GM23338 (cell line): ENCODE data around the gene TUBD1. TPM values are rescaled to one million over a fixed set of nuclear protein-coding genes. Genes with fewer than 3 reads are reported as not detected.
A peak's percentile ranks its signal among the peaks of the same experiment; 100 is the strongest.

Experiments
- ATAC-seq: fragments of 200-7000 bp; cut with Tn5 transposase; 3 replicates; pipeline ENCODE4 v1.9.1; 2020
- DNase-seq: peaks from one replicate; pipeline ENCODE4 v3.0.0-alpha.2; 2015; ENCODE audit warnings: low spot score
- H2AFZ ChIP-seq: fragments of 200-600 bp; sonication (generic); 2 replicates; pipeline ENCODE4 v1.8.0; 2016; ENCODE audit warnings: antibody characterized with exemption, mild to moderate bottlenecking, moderate library complexity
- H3F3A ChIP-seq: fragments of 200-600 bp; sonication (generic); replicated peaks from 2 replicates; pipeline ENCODE4 v1.8.0; 2017; ENCODE audit warnings: antibody characterized with exemption, mixed run types, low read depth
- H3K27ac ChIP-seq: fragments of 200-600 bp; sonication (generic); 2 replicates; pipeline ENCODE4 v1.6.1; 2016; ENCODE audit warnings: low read depth
- H3K27me3 ChIP-seq: fragments of 200-600 bp; sonication (generic); 2 replicates; pipeline ENCODE4 v1.8.0; 2016; ENCODE audit warnings: mild to moderate bottlenecking, mixed run types, moderate library complexity; ENCODE audit not compliant: insufficient read depth
- H3K36me3 ChIP-seq: fragments of 200-600 bp; sonication (generic); 2 replicates; pipeline ENCODE4 v1.8.0; 2016; ENCODE audit warnings: mild to moderate bottlenecking; ENCODE audit not compliant: insufficient read depth
- H3K4me1 ChIP-seq: fragments of 200-600 bp; sonication (generic); 2 replicates; pipeline ENCODE4 v1.8.0; 2016; ENCODE audit warnings: mild to moderate bottlenecking, moderate library complexity; ENCODE audit not compliant: insufficient read depth
- H3K4me2 ChIP-seq: fragments of 200-600 bp; sonication (generic); 2 replicates; pipeline ENCODE4 v1.7.1; 2017; ENCODE audit warnings: mixed run types
- H3K4me3 ChIP-seq: fragments of 200-600 bp; sonication (generic); 2 replicates; pipeline ENCODE4 v1.6.1; 2016; ENCODE audit warnings: mixed run types
- H3K79me2 ChIP-seq: fragments of 200-600 bp; sonication (generic); replicated peaks from 2 replicates; pipeline ENCODE4 v1.8.0; 2017; ENCODE audit warnings: mild to moderate bottlenecking; ENCODE audit not compliant: insufficient read depth
- H3K9me2 ChIP-seq: fragments of 200-600 bp; sonication (generic); 2 replicates; pipeline ENCODE4 v1.8.0; 2017; ENCODE audit not compliant: insufficient read depth
- H4K20me1 ChIP-seq: fragments of 200-600 bp; sonication (generic); replicated peaks from 2 replicates; pipeline ENCODE4 v1.8.0; 2017; ENCODE audit warnings: mild to moderate bottlenecking; ENCODE audit not compliant: insufficient read depth
- H3K27ac Mint-ChIP-seq: 2 replicates; pipeline ENCODE4 v1.8.0; 2020; ENCODE audit warnings: inconsistent platforms, mild to moderate bottlenecking, moderate library complexity, mixed read lengths
- H3K27me3 Mint-ChIP-seq: 3 replicates; pipeline ENCODE4 v1.8.0; 2022; ENCODE audit warnings: low read depth, mild to moderate bottlenecking, moderate library complexity, mixed read lengths, inconsistent platforms; ENCODE audit not compliant: insufficient read depth, poor library complexity
- H3K36me3 Mint-ChIP-seq: 3 replicates; pipeline ENCODE4 v1.8.0; 2021; ENCODE audit warnings: low read depth, mild to moderate bottlenecking, inconsistent platforms, moderate library complexity, mixed read lengths
- H3K4me1 Mint-ChIP-seq: 3 replicates; pipeline ENCODE4 v1.8.0; 2020; ENCODE audit warnings: mild to moderate bottlenecking, inconsistent platforms, mixed read lengths
- H3K4me3 Mint-ChIP-seq: 3 replicates; pipeline ENCODE4 v1.8.0; 2021; ENCODE audit warnings: moderate library complexity, mild to moderate bottlenecking, inconsistent platforms, mixed read lengths
- H3K9me3 Mint-ChIP-seq: 3 replicates; pipeline ENCODE4 v1.8.0; 2020; ENCODE audit warnings: moderate library complexity, mild to moderate bottlenecking, inconsistent platforms, mixed read lengths
- CREB1 ChIP-seq: fragments of 250-450 bp; sonication (Bioruptor Pico); IDR thresholded peaks from 2 replicates; pipeline ENCODE4 v1.5.0; 2020; ENCODE audit warnings: low read depth, mild to moderate bottlenecking, moderate library complexity
- ETS1 ChIP-seq: IDR thresholded peaks from 2 replicates; pipeline ENCODE4 v1.6.1; 2016; ENCODE audit warnings: antibody characterized with exemption
- JUNB ChIP-seq: IDR thresholded peaks from one replicate; pipeline ENCODE4 v1.6.1; 2016; ENCODE audit warnings: antibody characterized with exemption; ENCODE audit not compliant: unreplicated experiment
- NANOG ChIP-seq: IDR thresholded peaks from 2 replicates; pipeline ENCODE4 v1.6.1; 2016; ENCODE audit warnings: antibody characterized with exemption, borderline replicate concordance
- POLR2AphosphoS5 ChIP-seq: IDR thresholded peaks from 2 replicates; pipeline ENCODE4 v1.6.1; 2016; ENCODE audit warnings: antibody characterized with exemption, low read depth
- STAT1 ChIP-seq: IDR thresholded peaks from one replicate; pipeline ENCODE4 v1.6.1; 2016; ENCODE audit warnings: antibody characterized with exemption; ENCODE audit not compliant: unreplicated experiment
- ZNF114 ChIP-seq: fragments of 250-450 bp; sonication (Bioruptor Pico); IDR thresholded peaks from 2 replicates; pipeline ENCODE4 v1.5.0; 2020; ENCODE audit warnings: mild to moderate bottlenecking, moderate library complexity
- polyA plus RNA-seq: library from polyadenylated mRNA; unstranded; fragments of >200 nt; fragmentation: Nextera tagmentation; extraction: Ambion mirVana; gene quantifications from 2 replicates; pipeline ENCODE4 v1.2.1, GENCODE V29; 2016
- total RNA-seq: library from RNA; depleted of rRNA; stranded (reverse); fragments of >200 nt; shearing (Covaris generic); gene quantifications from 2 replicates; pipeline ENCODE4 v1.2.3, GENCODE V29; 2014
- TF ChIP-seq, protein P1 (sequence below): IDR thresholded peaks from one replicate; pipeline ENCODE4 v1.6.1; 2018; ENCODE audit warnings: antibody characterized with exemption; ENCODE audit not compliant: unreplicated experiment
- TF ChIP-seq, protein P2 (sequence below), 2 experiments: fragments of 200-600 bp in 1 of 2; sonication (generic) in 1 of 2; conservative IDR thresholded peaks; 2 replicates each; pipeline versions ENCODE4 v1.5.1 to v1.6.1; 2016 to 2017; ENCODE audit warnings: antibody characterized with exemption in 2 of 2, low read depth in 2 of 2, mild to moderate bottlenecking in 2 of 2, moderate library complexity in 1 of 2

The TUBD1 gene
- total and polyA plus RNA-seq, 2 experiments from 2014 or later, result 11.6 to 13.8 TPM

GRCh38 chr17:59837308-59838051, 55.3 kb downstream of the TUBD1 start:
- Mint-ChIP-seq H3K4me1 (peaks cover 23% of the 10 kb centered on the region), H3K27ac (peak overlapping the region; percentile 100), H3K36me3 (peaks cover 48% of the 10 kb centered on the region), H3K9me3 (peaks cover 15% of the 10 kb centered on the region; the same call in 2 of the 3 replicates), H3K4me3 (peak overlapping the region; percentile 99), H3K27me3 (peaks cover 40% of the 10 kb centered on the region)
- peak; percentile 77 for ATAC-seq
- no peaks in the 10 kb centered on the region for H3K9me2 ChIP-seq
- no peaks in the 10 kb centered on the region for H3K4me1 ChIP-seq
- no peak for TF ChIP-seq STAT1
- peak; percentile 78 for TF ChIP-seq POLR2AphosphoS5
- TF ChIP-seq NANOG, result 0 out of 2 replicates have a peak, but pooled peaks have one; percentile 14
- TF ChIP-seq CREB1, result peak; percentile 77
- peaks cover 7% of the 10 kb centered on the region; the same call in 1 of the 2 replicates for H3K36me3 ChIP-seq
- H3K4me2 ChIP-seq, result peak overlapping the region; percentile 64
- no peaks in the 10 kb centered on the region for H4K20me1 ChIP-seq
- peaks cover 34% of the 10 kb centered on the region for H3K79me2 ChIP-seq
- H3F3A ChIP-seq, result 0 out of 2 replicates have a peak, but pooled peaks cover 8% of the 10 kb centered on the region
- DNase-seq, result peak; percentile 99
- H2AFZ ChIP-seq, result no peak overlapping the region
- peak overlapping the region; percentile 95 for H3K27ac ChIP-seq
- peak overlapping the region; percentile 69 for H3K4me3 ChIP-seq
- H3K27me3 ChIP-seq, result no peaks in the 10 kb centered on the region

- Histone ChIP-seq H3K4me1 (peaks cover 9% of the 10 kb centered on the region), H3K27me3 (no peaks in the 10 kb centered on the region), H3K9me2 (no peaks in the 10 kb centered on the region), H3K27ac (0 out of 2 replicates have a peak overlapping the region, but pooled peaks have one; percentile 18), H3K36me3 (no peaks in the 10 kb centered on the region), H3F3A (no peaks in the 10 kb centered on the region), H4K20me1 (no peaks in the 10 kb centered on the region), H3K4me2 (no peak overlapping the region), H3K79me2 (peaks cover under 1% of the 10 kb centered on the region), H3K4me3 (no peak overlapping the region), H2AFZ (no peak overlapping the region)
- TF ChIP-seq ETS1 (no peak), STAT1 (no peak), POLR2AphosphoS5 (no peak), JUNB (no peak), ZNF114 (CRISPR knock-in tag) (no peak), NANOG (no peak)
- TF ChIP-seq, protein P1, sequence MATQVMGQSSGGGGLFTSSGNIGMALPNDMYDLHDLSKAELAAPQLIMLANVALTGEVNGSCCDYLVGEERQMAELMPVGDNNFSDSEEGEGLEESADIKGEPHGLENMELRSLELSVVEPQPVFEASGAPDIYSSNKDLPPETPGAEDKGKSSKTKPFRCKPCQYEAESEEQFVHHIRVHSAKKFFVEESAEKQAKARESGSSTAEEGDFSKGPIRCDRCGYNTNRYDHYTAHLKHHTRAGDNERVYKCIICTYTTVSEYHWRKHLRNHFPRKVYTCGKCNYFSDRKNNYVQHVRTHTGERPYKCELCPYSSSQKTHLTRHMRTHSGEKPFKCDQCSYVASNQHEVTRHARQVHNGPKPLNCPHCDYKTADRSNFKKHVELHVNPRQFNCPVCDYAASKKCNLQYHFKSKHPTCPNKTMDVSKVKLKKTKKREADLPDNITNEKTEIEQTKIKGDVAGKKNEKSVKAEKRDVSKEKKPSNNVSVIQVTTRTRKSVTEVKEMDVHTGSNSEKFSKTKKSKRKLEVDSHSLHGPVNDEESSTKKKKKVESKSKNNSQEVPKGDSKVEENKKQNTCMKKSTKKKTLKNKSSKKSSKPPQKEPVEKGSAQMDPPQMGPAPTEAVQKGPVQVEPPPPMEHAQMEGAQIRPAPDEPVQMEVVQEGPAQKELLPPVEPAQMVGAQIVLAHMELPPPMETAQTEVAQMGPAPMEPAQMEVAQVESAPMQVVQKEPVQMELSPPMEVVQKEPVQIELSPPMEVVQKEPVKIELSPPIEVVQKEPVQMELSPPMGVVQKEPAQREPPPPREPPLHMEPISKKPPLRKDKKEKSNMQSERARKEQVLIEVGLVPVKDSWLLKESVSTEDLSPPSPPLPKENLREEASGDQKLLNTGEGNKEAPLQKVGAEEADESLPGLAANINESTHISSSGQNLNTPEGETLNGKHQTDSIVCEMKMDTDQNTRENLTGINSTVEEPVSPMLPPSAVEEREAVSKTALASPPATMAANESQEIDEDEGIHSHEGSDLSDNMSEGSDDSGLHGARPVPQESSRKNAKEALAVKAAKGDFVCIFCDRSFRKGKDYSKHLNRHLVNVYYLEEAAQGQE, result no peak
- TF ChIP-seq, protein P2, sequence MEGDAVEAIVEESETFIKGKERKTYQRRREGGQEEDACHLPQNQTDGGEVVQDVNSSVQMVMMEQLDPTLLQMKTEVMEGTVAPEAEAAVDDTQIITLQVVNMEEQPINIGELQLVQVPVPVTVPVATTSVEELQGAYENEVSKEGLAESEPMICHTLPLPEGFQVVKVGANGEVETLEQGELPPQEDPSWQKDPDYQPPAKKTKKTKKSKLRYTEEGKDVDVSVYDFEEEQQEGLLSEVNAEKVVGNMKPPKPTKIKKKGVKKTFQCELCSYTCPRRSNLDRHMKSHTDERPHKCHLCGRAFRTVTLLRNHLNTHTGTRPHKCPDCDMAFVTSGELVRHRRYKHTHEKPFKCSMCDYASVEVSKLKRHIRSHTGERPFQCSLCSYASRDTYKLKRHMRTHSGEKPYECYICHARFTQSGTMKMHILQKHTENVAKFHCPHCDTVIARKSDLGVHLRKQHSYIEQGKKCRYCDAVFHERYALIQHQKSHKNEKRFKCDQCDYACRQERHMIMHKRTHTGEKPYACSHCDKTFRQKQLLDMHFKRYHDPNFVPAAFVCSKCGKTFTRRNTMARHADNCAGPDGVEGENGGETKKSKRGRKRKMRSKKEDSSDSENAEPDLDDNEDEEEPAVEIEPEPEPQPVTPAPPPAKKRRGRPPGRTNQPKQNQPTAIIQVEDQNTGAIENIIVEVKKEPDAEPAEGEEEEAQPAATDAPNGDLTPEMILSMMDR (conservative IDR thresholded peaks at IDR 0.05; ENCODE audit: low read depth in 2 of 2), result no peak
- Mint-ChIP-seq H3K9me3 (no peaks in the 10 kb centered on the region), H3K36me3 (peaks cover 2% of the 10 kb centered on the region; the same call in 1 of the 3 replicates), H3K4me3 (no peak overlapping the region), H3K27me3 (peaks cover 2% of the 10 kb centered on the region), H3K4me1 (peaks cover 28% of the 10 kb centered on the region), H3K27ac (no peak overlapping the region)
- peak; percentile 58 for DNase-seq
- ATAC-seq, result no peak
These were observed 59.8 kb downstream of the TUBD1 start for GRCh38 chr17:59832883-59833379.
